ENCODE results near the gene DMAC1.
A peak's percentile ranks its signal among the peaks of the same experiment; 100 is the strongest.

Gene DMAC1

DNA sequence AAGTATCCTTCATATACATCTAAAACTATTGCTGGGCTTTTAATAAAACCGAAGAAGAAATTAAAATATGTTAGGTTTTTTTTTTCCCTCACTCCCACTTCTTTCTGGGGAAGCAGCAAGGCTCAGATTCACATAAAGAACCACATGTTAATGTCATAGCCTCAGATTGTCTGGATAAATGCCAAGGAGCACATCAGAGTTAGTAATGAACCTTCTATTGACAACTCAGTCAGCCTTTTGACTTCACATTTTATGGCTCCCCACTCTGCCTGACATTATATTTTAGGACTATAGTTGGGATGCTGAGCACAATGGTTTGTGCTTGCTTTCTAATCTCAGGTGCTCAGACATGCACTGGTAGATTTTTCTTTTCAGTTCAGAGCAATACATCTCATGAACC is 21.8 kb downstream of the DMAC1 start:
- H3K27me3 ChIP-seq (replicated peaks; ENCODE audit: control insufficient read depth, insufficient read depth, low read length): no peaks in the 10 kb centered on the region; the same call in 1 of the 2 replicates
- DNase-seq (ENCODE audit: extremely low read depth, insufficient read length): no peak
- H3K4me3 ChIP-seq (replicated peaks; ENCODE audit: low read depth, low read length): no peak overlapping the region
- no peaks in the 10 kb centered on the region for H3K36me3 ChIP-seq (ENCODE audit: control insufficient read depth, insufficient read depth, low read length)
- TF ChIP-seq CTCF (IDR thresholded peaks at IDR 0.05; ENCODE audit: insufficient read depth, low read length, poor library complexity, severe bottlenecking): no peak

DNA sequence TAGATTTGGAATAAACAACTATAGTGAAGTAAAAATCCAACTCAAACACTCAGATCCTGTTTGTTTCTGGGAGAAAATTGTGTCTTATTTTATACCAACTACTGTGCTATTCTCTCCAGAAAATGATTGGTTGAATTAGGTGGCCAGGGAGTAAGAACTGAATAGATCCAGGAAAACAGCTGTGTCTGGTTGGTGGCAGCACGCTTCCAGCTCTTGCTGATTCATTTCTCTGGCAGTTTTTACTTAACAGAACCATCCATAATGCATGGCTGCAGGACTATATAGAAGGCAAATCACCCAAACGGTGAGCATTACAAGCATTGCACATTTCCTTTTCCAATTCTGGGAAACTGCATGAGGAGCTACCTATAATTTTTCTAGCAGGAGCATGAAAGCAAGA is 29.5 kb downstream of the DMAC1 start:
- TF ChIP-seq CTCF (IDR thresholded peaks at IDR 0.05; ENCODE audit: insufficient read depth, low read length, poor library complexity, severe bottlenecking): no peak
- no peak for DNase-seq (ENCODE audit: extremely low read depth, insufficient read length)
- H3K27me3 ChIP-seq (replicated peaks; ENCODE audit: control insufficient read depth, insufficient read depth, low read length): no peaks in the 10 kb centered on the region

DNA sequence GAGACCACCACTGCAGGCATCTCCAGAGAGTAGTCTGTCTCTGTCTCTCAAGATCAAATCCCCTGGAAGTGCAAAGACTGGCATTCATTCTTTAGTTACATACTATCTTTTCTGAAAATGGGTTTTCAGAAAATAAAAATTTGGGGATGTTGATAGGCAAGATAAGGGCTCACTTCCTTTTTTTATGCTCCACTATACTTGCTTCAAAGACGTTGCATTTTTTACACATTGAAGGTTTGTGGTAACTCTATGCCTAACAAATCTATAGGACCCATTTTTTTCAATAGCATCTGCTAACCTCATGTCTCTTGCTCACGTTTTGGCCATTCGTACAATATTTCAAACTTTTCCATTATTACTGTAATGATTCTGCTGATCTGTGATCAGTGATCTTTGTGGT is 37.0 kb downstream of the DMAC1 start:
- H3K36me3 ChIP-seq (ENCODE audit: control insufficient read depth, insufficient read depth, low read length): no peaks in the 10 kb centered on the region; the same call in 1 of the 2 replicates
- H3K4me3 ChIP-seq (replicated peaks; ENCODE audit: low read depth, low read length): no peak overlapping the region
- no peak for DNase-seq (ENCODE audit: extremely low read depth, insufficient read length)
- TF ChIP-seq CTCF (IDR thresholded peaks at IDR 0.05; ENCODE audit: insufficient read depth, low read length, poor library complexity, severe bottlenecking): no peak
- no peaks in the 10 kb centered on the region for H3K27me3 ChIP-seq (replicated peaks; ENCODE audit: control insufficient read depth, insufficient read depth, low read length)

More for the DNA sequence above, 29.5 kb downstream of the DMAC1 start:
- no peaks in the 10 kb centered on the region for H3K36me3 ChIP-seq (ENCODE audit: control insufficient read depth, insufficient read depth, low read length)
- H3K4me3 ChIP-seq (replicated peaks; ENCODE audit: low read depth, low read length): no peak overlapping the region

DNA sequence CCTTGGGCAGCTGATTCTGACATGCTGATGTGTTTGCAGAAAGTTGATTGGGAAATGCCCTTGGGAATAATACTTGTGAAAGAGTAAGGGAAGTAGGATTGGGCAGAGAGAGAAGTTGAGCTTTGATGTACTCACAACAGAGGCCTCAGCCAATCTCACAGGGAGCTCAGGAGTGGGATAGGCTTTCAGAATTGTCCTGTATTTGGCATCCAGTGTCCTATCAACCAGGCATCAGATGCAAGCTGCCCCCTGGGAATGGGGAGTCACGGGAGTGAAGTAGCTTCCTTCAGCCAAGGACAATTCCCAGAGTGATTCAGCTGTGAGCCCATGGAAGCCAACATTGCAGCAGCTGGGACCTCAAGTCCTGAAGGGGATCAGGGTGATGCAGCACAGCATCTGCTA is 39.6 kb downstream of the DMAC1 start:
- Histone ChIP-seq H3K27me3 (replicated peaks; ENCODE audit: control insufficient read depth, insufficient read depth, low read length) (no peaks in the 10 kb centered on the region), H3K4me3 (replicated peaks; ENCODE audit: low read depth, low read length) (no peak overlapping the region), H3K36me3 (ENCODE audit: control insufficient read depth, insufficient read depth, low read length) (no peaks in the 10 kb centered on the region; the same call in 1 of the 2 replicates)
- no peak for DNase-seq (ENCODE audit: extremely low read depth, insufficient read length)
- TF ChIP-seq CTCF (IDR thresholded peaks at IDR 0.05; ENCODE audit: insufficient read depth, low read length, poor library complexity, severe bottlenecking): no peak

- H3K4me3 ChIP-seq (replicated peaks; ENCODE audit: low read depth, low read length): no peak overlapping the region
- TF ChIP-seq CTCF (IDR thresholded peaks at IDR 0.05; ENCODE audit: insufficient read depth, low read length, poor library complexity, severe bottlenecking): no peak
- H3K27me3 ChIP-seq (replicated peaks; ENCODE audit: control insufficient read depth, insufficient read depth, low read length): no peaks in the 10 kb centered on the region
- peak; percentile 40 for DNase-seq (ENCODE audit: extremely low read depth, insufficient read length)
- no peaks in the 10 kb centered on the region; the same call in 1 of the 2 replicates for H3K36me3 ChIP-seq (ENCODE audit: control insufficient read depth, insufficient read depth, low read length)
Measured at GRCh38 chr9:7756088-7756487, 43.5 kb downstream of the DMAC1 start.

GRCh38 chr9:7752481-7752880 is 47.1 kb downstream of the DMAC1 start:
- Histone ChIP-seq H3K4me3 (replicated peaks; ENCODE audit: low read depth, low read length) (no peak overlapping the region), H3K36me3 (ENCODE audit: control insufficient read depth, insufficient read depth, low read length) (no peaks in the 10 kb centered on the region), H3K27me3 (replicated peaks; ENCODE audit: control insufficient read depth, insufficient read depth, low read length) (no peaks in the 10 kb centered on the region)
- no peak for DNase-seq (ENCODE audit: extremely low read depth, insufficient read length)
- no peak for TF ChIP-seq CTCF (IDR thresholded peaks at IDR 0.05; ENCODE audit: insufficient read depth, low read length, poor library complexity, severe bottlenecking)

All from GM06990 (cell line).